Stimulated activated CD4-positive, alpha-beta T cell treated with anti-CD3 and anti-CD28 coated beads, Interleukin-4, amount 100 ng/mL, for 4 hours (primary cell): ENCODE data around the gene EHD3.

Experiments used
- DNase-seq, 2 experiments: peaks; one replicate each; pipeline ENCODE4 v3.0.0-alpha.2; 2020

EHD3 gene

DNA sequence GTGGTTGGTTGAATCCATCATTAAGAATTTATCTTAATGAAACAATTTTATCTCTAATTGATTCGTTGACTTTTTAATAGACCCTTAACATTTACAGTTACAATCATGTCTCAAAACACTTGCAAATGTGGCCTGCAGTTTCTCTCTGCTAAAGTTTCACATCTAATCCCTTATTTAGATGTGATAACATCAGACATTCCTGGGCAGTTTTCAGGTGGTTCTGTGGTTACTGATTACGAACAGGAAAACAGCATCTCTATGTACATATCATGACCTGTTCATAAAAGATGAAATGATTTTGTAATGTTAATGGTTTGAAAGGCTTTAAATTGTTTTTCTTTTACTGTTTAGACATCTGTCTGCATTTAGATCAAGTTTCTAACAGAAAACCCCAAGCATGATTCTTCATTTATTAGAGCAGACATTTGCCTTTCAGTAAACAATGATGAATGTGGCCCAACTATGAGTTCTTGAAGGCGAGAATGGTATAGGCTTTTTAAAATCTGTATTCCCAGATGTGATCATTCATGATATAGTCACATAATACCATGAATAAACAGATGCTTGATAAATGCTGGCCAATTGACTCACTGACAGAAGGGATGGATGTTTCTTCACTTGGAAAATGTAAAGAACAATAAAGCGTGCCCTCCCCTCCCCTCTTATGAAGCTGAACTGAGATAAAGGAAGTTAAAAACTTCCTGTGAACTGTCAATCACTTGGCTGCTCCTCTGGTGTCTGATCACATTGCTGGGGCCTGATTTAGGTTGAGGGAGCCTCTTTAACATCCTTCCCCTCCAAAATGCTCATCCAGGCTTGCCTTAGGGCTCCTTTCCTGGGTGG, 20.1 kb upstream of the EHD3 start:
- DNase-seq = no peak

DNA sequence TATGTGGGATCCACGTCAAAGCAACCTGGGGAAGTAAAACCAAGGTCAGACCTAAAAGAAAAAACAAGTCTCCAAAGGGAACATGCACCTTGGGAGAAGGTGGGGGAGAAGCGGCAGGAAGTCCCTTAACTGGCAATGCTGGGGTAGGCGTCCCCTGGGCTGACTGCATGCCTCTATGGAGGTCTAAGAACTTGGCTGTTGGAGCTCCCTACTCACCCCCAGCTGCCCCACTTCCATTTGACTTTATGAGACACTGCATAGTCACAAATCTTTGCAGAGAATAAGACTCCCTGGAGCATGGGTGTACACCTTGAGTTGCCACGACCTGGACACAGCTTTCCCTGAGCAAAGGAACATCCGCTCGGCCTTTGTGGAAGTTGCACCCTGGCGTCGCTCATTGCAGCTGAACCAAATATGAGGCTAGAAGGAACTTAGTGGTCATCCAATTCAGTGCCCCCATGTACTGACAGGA, 19.5 kb upstream of the EHD3 start:
- no peak for DNase-seq

DNA sequence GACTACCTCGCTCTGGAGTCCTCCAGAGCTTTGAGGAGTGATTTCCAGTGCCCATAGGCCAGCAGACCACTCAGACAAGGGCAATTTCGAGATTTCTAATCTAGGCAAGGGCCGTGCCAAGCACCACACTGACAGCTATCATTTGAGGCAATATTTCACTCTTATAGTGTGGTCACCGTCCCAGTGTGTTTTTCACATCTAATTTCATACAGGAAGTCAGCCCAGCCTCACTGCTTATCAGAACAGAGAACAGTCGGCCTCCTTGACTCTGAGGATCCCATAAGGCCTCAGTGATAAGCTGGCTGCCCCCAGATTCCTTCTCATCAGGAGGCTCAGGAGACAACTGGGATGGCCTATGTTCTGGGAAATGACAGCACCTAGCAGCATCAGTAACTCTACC, 17.2 kb upstream of the EHD3 start:
- DNase-seq = no peak

DNA sequence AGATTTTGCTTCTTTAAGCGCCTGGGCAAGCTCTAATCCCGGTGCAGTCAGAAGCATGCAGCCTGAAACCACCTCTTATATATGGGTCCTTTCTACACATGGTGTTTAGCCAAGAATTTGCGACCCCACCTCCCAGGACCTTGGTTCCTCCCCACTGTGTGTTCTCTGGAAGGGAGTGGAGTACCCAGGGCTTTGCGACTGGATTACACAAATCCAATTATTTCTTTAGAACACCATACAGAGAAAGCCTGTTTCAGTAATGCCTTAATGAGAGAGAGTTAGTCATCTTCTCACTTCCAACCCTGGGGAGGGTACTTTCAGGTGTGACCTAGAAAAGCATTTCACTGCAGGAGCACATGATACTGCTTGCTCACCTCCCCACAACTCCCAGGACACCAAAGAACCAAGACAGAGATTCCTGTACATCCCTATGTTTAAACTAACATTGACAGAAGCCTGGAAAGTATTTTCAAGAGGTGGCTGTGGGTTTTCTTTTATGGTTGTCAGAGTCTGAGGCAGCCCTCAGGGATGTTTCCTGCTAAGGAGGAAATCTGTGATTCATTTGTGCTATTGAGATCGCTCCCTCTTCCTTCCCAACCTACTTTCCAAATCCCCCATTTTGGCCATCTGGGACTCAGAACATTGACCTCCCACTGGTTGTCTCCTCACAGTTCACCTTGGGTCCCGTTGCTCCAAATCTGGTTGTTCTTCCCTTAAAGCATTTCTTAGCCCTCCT, 16.3 kb upstream of the EHD3 start, which contains the start of gene CAPN14:
Gene CAPN14, minus strand, starts transcription at position 51 of the 736 bp plus-strand sequence. CDS start 12,068 bp downstream, outside the sequence.
- DNase-seq = no peak

DNA sequence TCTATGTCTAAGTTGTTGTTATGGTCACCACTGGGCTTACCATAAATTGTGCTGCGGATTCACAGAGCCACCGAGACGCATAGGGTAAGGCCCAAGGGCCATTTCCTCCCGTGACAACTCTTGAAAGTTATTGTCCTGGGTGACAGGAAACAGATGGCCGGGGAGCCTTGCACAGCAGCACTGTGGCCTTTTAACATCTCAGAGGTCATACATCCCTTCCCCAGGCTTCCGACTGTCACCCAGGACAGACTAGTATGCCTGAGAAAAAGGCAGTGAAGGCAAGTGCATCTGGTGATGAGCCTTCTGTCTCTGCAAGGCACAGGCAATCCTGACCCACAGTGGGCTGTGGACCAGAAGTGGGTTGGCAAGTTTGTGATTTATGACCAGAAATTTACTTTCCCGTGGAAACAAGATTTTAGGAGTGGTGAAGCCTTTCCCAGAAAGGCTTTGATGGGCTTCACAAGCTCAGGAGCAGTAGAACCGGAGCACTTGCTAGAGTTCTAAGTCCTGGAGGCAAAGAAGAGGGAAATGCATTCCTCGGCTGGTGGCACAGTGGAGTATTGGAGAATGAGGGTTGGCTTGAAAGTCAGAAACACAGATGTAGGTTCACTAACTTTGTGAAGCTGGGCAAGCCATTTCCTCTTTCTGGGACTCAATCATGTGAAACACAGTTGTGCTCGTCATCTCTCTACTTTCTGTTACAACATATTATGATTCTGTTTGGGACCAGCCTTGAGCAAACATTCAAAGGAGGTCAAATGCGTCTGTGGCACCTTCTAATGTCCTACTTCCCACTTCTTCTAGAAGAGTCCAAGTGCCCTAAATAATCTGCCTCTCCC, 14.6 kb upstream of the EHD3 start:
- no peak for DNase-seq

DNA sequence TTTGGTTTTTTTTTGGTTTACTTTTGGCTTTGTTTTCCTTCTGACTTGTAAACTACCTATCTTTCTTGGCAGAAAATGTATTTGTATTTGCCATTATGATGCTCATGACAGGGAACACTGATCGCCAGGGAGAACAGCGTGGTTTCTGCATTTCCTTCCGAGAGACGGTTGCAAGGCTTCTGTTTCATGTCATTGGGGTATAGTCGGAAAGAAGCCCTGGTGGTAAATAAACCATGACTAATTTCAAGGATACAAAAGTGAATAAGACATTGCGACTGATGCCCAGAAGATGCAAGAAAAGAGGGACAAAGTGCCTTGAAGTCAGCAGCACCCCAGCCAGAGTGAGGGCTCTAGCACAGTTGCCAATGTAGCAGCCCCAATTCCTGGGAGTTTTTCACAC, 12.4 kb upstream of the EHD3 start:
- DNase-seq = no peak

DNA sequence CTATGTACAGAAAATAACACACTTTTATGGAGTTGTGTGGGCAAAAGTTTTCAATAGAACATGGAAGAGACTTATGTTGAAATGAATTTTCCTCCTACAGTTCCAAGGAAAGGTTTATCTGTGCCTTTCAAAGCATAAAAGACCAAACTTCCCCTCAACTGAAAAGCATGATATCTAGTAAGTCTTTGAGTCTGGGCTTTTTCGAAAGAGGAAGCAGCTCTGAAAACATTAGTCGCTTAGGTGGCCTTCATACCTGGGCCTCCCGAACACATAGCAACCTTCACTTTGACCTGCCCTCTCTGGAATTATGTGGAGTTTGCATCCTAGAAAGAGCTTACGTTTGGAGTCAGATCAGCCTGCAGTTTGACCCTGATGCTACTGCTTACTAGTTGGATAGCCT, 11.9 kb upstream of the EHD3 start:
- no peak for DNase-seq

DNA sequence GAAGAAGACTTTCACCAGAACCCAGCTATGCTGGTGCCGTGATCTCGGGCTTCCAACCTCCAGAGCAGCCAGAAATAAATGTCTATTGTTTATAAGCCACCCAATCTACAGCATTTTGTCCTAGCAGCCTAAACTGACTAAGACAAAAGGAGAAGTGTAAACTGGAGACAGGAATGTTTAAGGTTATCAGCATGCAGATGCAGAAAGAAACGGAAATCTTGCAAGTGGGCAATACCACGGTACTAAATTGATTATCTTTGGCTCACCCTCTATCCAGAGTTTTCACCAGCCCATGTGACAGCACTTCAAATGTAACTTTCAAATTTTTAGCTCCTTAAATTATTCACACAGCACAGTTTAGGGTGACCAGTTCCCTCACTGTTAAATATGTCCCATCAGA, 10.9 kb upstream of the EHD3 start:
- no peak for DNase-seq

DNA sequence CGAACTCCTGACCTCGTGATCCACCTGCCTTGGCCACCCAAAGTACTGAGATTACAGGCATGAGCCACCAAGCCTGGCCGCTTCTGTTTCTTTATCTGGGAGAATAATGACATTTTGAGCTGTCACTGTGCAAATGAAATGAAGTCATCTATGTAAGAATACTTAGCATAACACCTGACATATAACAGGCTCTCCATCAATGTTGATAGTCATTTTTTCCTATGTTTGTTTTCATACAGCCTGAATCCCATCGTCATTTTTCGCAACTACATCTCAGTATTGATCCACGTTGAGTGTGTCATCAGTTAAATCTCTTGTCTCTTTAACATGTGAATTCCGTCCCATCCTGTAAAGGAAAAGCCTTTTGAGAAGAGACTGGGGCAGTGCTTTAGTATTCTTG, 10.2 kb upstream of the EHD3 start:
- DNase-seq = no peak

DNA sequence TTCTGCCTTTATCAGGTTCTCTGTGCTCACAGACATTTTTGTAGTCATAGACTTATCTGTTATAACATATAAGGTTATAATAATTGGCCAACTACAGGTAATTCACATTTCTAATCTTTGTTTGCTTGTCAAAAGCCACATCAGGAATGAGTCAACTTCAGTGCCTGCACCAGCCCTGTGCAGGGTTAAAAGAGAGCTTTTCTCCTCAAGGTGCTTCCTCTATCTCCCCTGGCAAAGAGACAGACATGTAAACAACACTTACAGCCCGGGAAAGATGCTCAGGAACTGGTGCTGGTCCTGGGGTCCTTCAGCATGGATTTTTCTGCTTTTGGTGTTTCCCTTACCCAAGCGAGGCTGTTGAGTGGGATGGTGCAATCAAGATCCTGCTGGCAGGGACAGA, 7.7 kb upstream of the EHD3 start:
- no peak for DNase-seq

DNA sequence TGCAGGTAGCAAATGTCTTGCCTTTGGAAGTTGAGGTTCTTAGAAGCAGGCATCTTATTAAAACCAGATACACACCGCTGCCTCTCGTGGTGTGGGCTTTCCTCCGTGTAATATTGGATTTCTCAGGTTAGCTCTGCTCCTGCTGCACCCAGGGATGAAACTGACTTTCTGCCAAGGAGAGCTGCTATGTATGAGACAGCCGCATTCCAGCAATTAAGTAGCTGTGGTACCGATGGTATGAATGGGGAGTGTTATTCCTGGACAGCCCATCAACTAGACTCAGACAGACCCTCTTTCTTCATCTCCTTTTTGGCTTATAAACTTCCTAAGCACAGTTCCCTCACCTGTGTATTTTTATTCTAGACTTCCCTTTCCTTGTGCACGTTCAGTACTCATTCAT, 6.8 kb upstream of the EHD3 start:
- no peak for DNase-seq

DNA sequence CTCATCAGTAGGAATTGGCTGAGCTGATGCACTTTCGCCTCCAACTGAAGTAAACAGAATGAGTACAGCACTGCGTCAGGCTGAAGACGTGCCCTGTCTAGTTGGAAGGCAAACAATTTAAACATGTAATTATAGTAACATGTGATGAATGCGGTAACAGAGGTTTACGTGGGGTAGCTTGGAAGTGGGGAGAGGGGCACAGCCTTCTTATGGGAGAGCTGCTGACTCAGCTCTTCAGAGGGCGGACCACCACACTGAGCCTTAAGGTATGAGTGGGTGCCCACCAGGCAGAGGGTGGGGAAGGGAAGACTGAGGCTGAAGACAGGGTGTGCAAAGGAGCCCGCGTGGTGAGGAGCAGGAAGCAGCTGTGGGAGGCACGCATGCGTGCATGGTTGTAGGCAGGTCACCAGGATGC, 6.2 kb upstream of the EHD3 start:
- no peak for DNase-seq

DNA sequence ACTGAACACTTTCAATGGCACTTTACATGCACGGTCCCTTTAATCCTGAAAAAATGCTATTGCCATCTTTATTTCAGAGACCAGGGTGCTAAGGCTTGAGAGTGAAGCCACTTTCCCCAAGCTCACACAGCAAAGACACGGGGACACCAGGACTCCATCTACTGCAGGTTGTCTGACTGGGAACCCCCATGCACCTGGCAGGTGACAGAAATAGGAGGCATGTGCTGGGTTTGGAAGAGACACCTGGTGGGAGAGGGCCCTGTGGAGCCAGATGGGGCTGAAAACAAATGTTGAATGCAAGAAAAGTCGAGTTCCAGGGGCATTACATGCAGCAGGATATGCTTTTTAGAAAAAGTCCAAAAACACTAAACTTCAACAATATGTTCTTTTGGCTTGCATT, 5.2 kb upstream of the EHD3 start:
- no peak for DNase-seq

DNA sequence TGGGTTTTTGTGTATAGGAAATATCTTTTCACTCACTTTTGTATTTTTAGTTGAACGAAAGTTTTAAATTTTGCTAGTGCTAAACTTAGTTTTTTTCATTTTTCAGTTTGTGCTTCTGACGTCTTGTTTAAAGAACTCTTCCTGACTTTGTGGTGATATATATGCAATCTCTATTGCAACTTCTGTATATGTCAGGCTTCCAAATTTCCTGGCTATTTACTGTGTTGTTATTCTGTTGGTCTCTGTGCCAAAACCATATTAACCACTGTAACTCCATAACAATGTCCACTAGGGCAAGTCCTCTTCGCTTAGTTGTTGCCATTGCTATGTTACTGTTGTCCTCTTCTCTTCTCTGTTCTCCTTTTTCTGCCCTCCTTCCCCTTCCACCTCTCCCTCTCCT, 3.2 kb upstream of the EHD3 start:
- DNase-seq = no peak

DNA sequence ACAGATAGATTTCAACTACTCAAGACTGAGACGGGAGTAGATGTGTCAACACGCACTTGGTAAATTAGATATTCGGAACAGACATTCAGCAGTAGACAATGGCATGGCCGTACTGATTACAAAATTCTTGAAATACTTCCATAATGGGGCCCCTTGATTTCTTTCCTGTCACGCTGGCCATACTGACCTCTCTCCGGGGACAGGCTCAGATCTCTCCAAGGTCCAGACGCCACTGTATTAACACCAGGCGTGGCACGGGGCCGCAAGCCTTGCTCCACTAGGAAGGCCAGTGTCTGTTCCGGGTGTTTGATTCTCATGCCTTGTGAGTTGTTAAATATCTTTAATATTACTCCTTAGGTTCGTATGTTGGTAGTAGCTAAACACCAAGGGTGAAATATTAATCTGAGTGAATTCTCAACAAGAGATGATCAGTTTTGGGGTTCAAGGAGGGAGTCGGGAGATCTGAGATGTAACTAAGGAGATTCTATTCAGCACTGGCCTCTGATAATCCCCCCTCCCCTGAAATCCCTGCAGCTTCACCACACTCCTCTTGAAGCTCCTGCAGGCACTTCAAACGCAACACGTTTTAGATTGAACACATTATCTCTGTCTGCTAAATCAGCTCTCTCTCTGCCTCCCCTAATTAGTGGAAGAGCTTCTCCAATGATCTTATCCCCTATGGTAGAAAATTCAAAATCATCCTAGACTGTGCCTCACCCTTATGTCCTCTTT, 2.2 kb upstream of the EHD3 start:
- DNase-seq = no peak

DNA sequence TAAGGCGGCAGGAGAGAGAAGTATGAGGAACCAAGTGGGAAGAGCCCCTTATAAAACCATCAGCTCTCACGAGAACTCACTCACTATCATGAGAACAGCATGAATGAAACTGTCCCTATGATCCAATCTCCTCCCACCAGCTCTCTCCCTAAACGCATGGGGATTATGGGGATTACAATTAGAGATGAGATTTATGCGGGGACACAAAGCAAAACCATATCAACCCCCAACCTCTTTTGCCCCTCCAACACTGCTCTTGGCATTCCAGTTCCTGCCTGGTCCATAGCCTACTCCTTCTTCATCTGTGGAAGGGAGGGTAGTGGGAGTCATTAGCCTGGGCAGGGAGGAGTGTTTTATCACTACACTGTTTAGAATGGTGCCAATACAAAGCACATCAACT, 1.4 kb upstream of the EHD3 start:
- no peak for DNase-seq

DNA sequence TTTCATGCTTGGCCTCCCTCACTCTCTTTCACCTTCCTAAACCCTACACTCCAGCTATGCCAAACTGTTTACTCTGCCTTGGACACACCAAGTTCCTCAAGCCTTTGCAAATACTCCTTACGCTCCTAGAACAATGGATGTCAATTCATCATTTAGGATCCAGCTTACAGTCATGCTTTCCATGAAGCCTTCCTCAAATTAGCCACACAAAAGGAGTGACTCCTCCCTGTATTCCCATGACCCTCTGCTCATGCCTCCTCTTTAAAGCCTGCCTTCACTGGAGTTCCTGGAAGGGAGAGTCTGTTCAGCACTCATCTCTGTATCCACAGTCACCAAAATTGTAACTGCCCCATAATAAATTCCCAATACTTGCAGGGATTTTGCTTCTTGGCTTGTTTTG, 721 bp upstream of the EHD3 start:
- no peak for DNase-seq

DNA sequence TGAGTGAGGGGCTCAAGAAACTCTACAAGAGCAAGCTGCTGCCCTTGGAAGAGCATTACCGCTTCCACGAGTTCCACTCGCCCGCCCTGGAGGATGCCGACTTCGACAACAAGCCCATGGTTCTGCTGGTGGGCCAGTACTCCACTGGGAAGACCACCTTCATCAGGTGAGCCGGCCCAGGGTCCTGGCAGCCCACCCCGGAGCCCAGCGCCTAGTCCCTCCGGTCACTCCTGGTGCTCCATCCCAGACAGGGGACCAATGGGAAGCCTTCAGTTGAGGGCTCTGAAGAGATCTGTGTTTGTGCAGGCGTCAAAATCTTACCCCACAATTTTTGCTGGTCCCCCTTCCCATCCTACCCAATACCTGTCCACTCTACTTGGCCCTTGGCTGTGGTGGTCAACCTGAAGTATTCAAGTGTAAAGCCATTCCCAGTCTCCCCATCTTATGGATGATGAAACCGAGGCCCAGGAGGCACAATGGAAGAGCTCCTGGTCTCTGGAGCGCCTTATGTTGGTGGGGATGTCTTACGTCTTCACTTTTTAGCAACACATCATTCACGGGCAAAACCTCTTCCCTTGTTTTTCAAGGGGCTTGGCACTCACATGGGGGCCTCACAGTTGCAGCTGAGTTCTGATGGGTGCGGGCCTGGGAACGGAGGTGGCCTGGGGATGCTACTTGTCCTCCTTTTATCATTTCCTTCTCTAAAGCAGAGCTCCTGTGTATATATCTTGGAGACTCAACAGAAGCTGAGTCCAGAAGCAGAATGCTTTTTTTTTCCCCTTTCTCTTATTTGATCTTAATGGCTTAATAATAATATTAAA, 941 bp downstream of the EHD3 start:
- no peak for DNase-seq

DNA sequence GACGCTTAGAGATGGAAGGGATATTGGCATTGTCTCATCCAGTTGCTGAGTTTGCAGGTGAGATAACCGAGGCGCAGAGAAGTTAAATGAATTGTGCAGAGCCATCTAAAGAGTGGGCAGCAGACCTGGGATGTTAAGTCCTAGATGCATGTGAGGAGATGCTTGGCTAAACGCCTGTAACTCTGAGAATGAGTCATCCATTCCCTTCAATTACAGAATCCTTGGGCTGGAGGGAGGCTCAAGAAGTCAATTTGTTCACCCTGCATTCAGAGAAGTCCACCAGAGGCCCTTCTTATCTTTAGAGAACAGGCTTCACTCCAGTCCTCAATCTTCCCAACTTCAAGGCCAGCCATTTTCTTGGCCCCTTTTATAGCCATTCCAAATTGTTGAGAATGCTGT, 1.6 kb downstream of the EHD3 start:
- DNase-seq = no peak

DNA sequence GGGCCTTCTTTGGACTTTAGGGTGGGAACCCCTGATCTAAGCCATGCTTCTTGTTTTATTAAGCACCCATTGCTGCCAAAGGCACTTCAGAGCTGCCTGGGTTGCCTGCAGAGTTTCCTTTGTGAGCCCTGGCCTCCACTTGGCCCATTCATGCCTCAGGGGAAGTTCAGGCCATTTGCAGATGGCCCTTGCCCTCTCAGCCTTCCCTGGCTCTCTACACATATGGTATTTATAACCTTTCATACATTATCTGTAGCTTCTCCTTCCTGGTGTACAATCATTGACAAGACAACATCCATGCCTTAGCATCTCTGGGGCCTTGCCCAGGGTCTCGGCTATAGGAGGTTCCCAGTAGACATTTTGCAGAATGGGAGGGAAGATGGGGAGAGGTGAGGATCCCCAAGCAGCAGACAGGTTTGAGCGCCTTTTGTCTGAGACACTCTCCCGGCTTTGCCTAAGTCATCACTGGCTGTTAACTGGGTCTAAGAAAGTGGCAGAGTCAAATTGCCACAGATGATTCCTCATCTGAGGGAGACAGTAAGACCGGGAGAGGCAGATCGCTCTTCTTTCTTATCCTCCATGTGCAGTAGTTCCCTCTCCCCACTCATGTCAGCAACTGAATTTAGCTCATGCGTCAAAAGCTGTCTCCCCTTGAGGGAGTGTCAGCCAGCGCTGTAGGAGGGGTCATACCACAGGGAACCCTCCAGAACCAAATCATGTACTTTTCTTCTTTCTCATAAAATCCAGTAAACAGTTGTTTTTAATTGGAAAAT, 2.7 kb downstream of the EHD3 start:
- DNase-seq = no peak
